ENCODE results near the gene CDX1.

Gene CDX1

DNA sequence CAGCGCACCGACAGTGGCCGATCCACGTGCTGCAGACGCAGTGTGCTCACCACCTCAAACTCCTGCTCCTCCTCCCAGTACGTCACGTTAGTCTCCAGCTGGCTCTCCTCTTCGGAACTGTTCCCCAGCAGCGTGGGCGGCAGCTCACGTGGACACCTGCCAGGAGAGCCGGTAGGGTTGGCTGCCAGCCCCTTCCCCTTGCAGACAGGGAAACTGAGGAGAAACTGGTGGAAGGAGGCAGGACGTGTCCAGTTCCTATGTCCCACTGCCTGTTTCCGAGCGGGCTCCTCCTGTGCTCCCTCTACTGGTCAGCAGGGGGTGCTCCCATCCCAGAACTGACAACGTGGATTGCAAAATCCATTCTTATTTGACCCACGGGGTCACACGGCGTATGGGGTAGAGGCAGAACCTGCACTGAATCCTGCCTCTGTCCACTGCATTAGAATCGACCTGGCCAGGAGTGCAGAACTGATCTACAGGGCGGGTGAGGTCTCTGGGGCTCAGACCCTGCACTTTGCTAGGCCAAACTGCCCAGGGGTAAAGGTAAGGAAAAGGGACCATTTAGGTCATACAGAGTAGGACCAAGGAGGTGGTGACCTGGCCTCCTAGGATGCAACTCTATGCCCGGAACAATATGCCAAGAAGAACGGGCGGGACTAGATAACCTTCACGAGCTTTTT, 36.6 kb upstream of the CDX1 start:
- in situ Hi-C loops (cut with MboI; ENCODE audit: low sequenced_read_pairs) = loop anchor here (5.0 to 10.0 kb wide), 2 partner anchors 87 to 295 kb away; no protein-coding TSS in a partner anchor

DNA sequence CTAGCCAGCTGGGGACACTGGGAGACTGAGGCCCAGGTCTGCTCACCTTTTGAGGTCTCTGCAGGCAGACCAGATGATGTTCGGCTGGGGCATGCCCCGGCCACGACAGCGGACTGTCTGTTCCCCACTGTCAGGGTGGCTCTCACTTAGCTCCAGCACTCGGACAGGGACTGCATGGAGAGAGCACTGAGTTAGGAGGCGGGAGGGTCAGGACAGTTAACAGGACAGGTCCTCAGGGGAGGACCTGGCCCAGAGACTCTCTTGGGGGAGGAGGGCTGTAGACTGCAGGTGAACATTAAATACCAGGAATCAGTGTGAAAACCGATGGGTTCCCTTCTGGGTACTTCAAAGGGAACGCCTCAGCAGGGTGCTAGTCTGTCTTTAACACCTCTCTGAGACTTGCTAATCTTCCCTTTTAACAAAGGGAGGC, 36.1 kb upstream of the CDX1 start:
- in situ Hi-C loops (cut with MboI; ENCODE audit: low sequenced_read_pairs) = loop anchor here (5.0 kb wide), 1 partner anchor 87 kb away; no protein-coding TSS in a partner anchor

GRCh38 chr5:150131461-150131860, 35.1 kb upstream of the CDX1 start:
- in situ Hi-C loops (cut with MboI; ENCODE audit: low sequenced_read_pairs) = loop anchor here (5.0 kb wide), 1 partner anchor 86 kb away; no protein-coding TSS in a partner anchor

- in situ Hi-C loops (cut with MboI; ENCODE audit: low sequenced_read_pairs) = loop anchor here (5.0 kb wide), 1 partner anchor 85 kb away; no protein-coding TSS in a partner anchor
Observed at GRCh38 chr5:150131978-150132694, 34.4 kb upstream of the CDX1 start.

GRCh38 chr5:150132740-150133139, 33.8 kb upstream of the CDX1 start:
- in situ Hi-C loops (cut with MboI; ENCODE audit: low sequenced_read_pairs) = loop anchor here (5.0 kb wide), 1 partner anchor 85 kb away; no protein-coding TSS in a partner anchor

GRCh38 chr5:150133581-150134197, 32.9 kb upstream of the CDX1 start:
- in situ Hi-C loops (cut with MboI; ENCODE audit: low sequenced_read_pairs) = loop anchor here (5.0 kb wide), 1 partner anchor 84 kb away; no protein-coding TSS in a partner anchor

GRCh38 chr5:150134198-150134588, 32.4 kb upstream of the CDX1 start:
- in situ Hi-C loops (cut with MboI; ENCODE audit: low sequenced_read_pairs) = loop anchor here (5.0 kb wide), 1 partner anchor 83 kb away; no protein-coding TSS in a partner anchor

DNA sequence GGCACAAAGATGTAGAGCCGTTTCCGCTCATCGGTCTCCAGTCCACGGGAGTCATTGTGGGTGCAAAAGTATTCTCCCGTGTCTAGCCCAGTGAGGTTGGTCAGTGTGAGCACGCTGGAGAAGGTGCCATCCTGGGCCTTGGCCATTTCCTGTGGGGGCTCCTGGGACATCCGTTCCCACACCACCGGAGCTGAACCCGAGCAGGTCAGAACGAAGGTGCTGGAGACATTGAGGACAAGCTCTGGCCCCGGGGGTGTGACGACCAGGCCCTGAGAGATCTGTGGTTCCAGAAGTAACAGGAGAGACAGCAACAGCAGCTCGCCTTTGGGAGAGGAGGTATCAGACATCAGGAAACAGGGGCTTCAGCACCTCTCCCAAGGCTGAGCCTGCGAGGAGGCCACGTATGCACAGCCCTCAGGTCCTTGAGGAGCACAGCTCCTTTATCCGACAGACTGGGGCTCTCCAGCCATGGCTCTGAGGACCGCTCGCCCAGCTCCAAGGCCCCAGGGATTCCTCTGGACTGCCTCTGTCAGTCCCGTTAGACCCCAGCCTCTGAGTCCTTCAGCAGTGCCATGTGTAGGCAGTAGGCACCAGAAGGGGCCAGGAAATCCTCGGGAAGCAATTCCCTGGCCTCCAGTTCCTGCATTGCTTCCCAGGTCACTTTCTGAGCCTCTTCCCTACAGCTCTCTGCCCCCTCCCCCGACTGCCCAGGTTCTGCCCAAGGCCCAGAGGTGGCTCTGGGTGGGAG, 30.8 kb upstream of the CDX1 start:
- in situ Hi-C loops (cut with MboI; ENCODE audit: low sequenced_read_pairs) = no loop called here

GRCh38 chr5:150136305-150137167, 30.0 kb upstream of the CDX1 start:
- in situ Hi-C loops (cut with MboI; ENCODE audit: low sequenced_read_pairs) = no loop called here

DNA sequence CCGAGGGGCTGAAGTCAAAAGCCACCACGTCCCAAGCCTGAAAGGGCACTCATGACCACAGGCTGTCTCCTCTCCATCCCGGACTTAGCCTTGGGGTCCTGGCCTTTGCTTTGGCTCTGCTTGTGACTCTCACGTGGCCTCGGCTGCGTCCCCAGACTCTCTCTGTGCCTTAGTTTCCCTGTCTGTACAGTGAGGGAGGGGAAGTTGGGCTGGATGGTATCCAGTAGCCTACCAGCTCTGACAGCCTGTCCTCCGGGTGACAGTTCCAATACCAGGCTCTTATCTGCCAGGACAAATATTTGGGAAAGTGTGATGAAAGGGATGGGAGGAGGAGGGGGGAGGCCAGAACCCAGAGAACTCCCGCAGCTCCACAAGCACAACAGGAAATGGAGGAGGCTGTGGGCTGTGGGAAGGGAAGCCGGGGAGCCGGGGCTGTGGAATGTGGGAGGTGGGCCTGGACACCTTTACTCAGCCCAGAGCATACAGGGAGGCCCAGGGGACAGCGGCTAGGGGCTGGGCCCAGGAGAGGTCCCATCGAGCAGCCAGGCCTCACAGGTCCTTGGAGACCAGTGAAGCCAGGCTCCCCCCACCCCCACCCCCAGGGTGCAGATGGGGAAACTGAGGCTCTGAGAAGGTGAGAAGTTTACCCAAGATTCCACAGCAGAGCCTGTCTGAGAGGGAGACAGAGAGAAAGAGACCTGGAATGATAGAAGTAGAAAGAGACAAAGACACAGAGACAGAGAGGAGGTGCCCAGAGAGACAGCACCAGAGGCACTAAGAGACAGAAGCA, 29.2 kb upstream of the CDX1 start:
- in situ Hi-C loops (cut with MboI; ENCODE audit: low sequenced_read_pairs) = no loop called here

GRCh38 chr5:150137997-150138396, 28.6 kb upstream of the CDX1 start:
- in situ Hi-C loops (cut with MboI; ENCODE audit: low sequenced_read_pairs) = no loop called here

DNA sequence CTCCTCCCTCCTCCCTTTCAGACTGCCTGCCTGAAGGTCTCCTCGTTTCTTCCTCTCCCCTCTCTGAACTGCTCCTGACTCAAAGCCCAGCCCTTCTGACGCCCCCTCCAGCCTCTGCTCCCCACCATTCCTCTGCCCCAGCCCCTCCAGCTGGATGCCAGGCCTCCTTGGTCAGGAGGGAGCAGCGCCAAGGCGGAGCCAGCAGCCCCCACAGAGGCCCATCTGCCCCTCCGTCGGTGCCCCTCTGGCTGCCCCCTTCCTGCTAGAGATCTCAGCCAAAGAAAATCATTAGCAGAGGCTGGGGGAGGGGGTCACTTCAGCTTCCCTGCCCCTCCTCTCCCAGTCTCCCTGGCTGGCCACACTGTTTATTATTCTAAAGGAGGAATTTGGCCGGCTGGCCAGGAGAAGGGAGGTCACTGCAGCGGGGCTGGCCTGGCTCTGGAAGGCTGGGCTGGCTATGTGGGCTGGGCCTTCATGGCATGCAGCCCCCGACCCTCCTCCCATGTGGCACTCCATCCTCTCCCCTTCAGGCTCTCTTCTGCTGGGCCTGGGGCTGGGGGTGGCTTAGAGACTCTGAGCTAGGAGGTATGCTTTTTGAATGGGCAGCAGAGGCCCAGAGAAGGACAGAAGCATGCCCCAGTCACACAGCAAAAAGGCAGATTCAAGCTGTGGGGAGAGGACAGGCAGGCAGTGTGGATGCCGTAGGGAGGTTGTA, 27.9 kb upstream of the CDX1 start:
- in situ Hi-C loops (cut with MboI; ENCODE audit: low sequenced_read_pairs) = no loop called here

- in situ Hi-C loops (cut with MboI; ENCODE audit: low sequenced_read_pairs) = no loop called here
Observed at GRCh38 chr5:150139334-150139733, 27.2 kb upstream of the CDX1 start.

DNA sequence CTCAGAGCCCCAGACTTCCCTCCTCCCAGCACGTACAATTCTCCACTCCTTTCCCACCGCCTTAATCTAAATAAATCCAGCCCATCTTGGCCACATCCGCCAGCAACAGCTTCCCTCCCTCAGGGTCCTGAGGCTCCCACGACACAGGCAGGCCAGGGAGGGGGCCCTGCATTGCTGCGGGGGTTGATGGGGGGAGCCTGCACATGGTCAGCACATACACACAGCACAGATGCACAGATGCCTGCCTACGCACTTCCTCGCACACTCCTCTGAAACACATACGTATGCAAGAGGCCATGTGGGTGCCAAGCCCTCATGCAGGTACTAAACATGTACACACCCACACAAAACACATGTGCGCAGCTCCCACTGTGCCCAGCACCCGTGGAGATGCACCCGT, 25.7 kb upstream of the CDX1 start:
- in situ Hi-C loops (cut with MboI; ENCODE audit: low sequenced_read_pairs) = no loop called here

GRCh38 chr5:150141544-150142184, 24.9 kb upstream of the CDX1 start:
- in situ Hi-C loops (cut with MboI; ENCODE audit: low sequenced_read_pairs) = no loop called here

DNA sequence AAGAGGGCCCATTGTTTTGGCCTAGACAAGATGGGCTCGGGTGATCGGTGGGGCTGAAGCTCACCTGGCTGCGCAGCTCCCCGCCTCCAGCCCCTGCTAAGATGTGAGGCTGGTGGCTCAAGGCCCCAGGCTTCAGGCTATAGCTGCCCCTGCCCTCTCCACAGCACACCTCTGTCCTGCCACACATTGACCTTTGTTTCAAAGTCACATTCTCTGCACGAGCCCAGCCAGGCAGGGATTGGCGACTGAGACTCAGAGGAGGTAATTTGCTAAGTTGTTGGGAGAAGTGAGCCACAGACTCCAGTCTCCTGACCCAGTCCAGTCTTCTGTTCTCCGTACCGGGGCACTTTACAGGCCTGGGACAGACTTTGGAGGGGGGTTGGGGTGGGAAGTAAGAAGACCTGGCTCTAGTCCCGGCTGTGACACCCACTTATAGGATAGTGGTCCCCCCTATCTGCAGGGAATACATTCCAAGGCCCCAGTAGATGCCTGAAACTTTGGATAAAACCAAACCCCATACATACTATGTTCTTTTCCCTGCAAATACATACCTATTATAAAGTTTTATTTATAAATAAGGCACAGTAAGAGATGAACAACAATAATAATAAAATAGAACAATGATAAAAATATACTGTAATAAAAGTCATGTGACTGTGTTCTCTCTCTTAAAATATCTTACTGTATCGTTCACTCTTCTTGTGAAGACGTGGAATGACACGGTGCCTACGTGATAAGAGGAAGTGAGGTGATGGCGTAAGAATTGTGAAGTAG, 24.2 kb upstream of the CDX1 start:
- in situ Hi-C loops (cut with MboI; ENCODE audit: low sequenced_read_pairs) = no loop called here

- in situ Hi-C loops (cut with MboI; ENCODE audit: low sequenced_read_pairs) = no loop called here
Observed at GRCh38 chr5:150142959-150143349, 23.6 kb upstream of the CDX1 start.

All from HL-60/S4 (cell line).